Endothelial cell (in vitro differentiated cells): ENCODE data around the gene SESN2. TPM values are rescaled to one million over a fixed set of nuclear protein-coding genes. Genes with fewer than 3 reads are reported as not detected.
A peak's percentile ranks its signal among the peaks of the same experiment; 100 is the strongest.

Source experiments
- DNase-seq: peaks from one replicate; pipeline ENCODE4 v3.0.0; 2021; ENCODE audit warnings: low spot score
- H3K27ac Mint-ChIP-seq: one replicate; pipeline ENCODE4 v1.8.0; 2021; ENCODE audit warnings: mixed read lengths, inconsistent platforms; ENCODE audit not compliant: unreplicated experiment
- H3K27me3 Mint-ChIP-seq: one replicate; pipeline ENCODE4 v1.8.0; 2021; ENCODE audit warnings: mild to moderate bottlenecking, moderate library complexity, mixed read lengths, inconsistent platforms; ENCODE audit not compliant: unreplicated experiment
- H3K36me3 Mint-ChIP-seq: one replicate; pipeline ENCODE4 v1.8.0; 2021; ENCODE audit warnings: mild to moderate bottlenecking, low read depth, mixed read lengths, inconsistent platforms; ENCODE audit not compliant: unreplicated experiment
- H3K4me1 Mint-ChIP-seq: one replicate; pipeline ENCODE4 v1.8.0; 2021; ENCODE audit warnings: mild to moderate bottlenecking, mixed read lengths, inconsistent platforms; ENCODE audit not compliant: unreplicated experiment
- H3K4me3 Mint-ChIP-seq: one replicate; pipeline ENCODE4 v1.8.0; 2021; ENCODE audit warnings: mild to moderate bottlenecking, mixed read lengths, inconsistent platforms; ENCODE audit not compliant: unreplicated experiment
- H3K9me3 Mint-ChIP-seq: one replicate; pipeline ENCODE4 v1.8.0; 2021; ENCODE audit warnings: mixed read lengths, inconsistent platforms; ENCODE audit not compliant: unreplicated experiment
- total RNA-seq: library from RNA; stranded (reverse); fragmentation: NEBNext Ultra II Directional; extraction: Animal tissue kit (Norgen Biotek cat#: 25700); gene quantifications from one replicate; pipeline ENCODE4 v1.2.1, GENCODE V29; 2021; ENCODE audit not compliant: unreplicated experiment
- TF ChIP-seq, protein P1 (sequence below): fragments of 200-600 bp; sonication (generic); IDR thresholded peaks from one replicate; pipeline ENCODE4 v1.5.0; 2021; ENCODE audit warnings: antibody characterized with exemption; ENCODE audit not compliant: unreplicated experiment

SESN2 gene
- total RNA-seq, 1 donor from 2014 or later = 31.0 TPM

DNA sequence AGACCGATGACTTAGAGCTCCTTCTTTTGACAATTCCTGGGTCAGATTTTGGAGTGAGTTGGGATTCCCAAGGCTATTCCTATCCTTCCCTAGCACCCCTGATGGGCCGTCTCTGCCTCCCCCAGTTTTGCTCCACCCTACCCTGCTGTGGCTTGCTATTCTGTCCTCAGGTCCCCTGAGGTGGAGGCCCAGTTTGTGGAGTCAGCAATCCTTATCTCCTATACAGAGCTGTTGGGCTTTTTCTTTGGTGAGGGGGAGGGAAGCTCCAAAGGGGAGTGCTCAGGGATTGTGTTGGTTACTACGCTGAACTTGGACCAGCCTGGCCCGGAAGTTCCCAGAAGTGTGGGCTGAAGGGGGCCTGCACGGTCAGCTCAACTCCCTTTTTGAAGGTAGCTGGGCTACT is 7.6 kb downstream of the SESN2 start:
- Mint-ChIP-seq H3K4me1 (peaks cover 26% of the 10 kb centered on the region), H3K27ac (no peak overlapping the region), H3K36me3 (no peaks in the 10 kb centered on the region), H3K27me3 (peaks cover 3% of the 10 kb centered on the region), H3K4me3 (no peak overlapping the region), H3K9me3 (no peaks in the 10 kb centered on the region)
- TF ChIP-seq, protein P1, sequence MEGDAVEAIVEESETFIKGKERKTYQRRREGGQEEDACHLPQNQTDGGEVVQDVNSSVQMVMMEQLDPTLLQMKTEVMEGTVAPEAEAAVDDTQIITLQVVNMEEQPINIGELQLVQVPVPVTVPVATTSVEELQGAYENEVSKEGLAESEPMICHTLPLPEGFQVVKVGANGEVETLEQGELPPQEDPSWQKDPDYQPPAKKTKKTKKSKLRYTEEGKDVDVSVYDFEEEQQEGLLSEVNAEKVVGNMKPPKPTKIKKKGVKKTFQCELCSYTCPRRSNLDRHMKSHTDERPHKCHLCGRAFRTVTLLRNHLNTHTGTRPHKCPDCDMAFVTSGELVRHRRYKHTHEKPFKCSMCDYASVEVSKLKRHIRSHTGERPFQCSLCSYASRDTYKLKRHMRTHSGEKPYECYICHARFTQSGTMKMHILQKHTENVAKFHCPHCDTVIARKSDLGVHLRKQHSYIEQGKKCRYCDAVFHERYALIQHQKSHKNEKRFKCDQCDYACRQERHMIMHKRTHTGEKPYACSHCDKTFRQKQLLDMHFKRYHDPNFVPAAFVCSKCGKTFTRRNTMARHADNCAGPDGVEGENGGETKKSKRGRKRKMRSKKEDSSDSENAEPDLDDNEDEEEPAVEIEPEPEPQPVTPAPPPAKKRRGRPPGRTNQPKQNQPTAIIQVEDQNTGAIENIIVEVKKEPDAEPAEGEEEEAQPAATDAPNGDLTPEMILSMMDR = no peak
- no peak for DNase-seq

DNA sequence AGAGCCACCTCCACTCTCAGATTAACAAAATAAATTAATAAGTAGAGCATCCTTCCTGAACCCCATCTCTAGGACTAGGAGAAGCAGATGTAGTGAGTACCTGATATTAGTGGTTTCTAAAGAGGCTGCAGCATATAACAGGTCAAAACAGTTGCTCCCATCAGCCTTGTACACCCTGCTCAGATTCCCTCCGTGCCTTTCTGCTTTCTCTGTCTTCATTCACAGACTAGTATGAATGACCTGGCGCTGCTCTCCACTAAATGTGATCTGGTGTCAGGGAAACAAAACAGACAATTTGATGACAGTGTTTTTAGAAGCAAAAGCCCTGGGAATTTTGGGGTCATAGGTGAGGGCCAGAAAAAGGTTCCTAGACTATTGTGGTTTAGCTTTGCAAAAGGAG is 8.3 kb downstream of the SESN2 start:
- no peak for DNase-seq
- peaks cover 26% of the 10 kb centered on the region for H3K4me1 Mint-ChIP-seq
- H3K4me3 Mint-ChIP-seq = no peak overlapping the region

DNA sequence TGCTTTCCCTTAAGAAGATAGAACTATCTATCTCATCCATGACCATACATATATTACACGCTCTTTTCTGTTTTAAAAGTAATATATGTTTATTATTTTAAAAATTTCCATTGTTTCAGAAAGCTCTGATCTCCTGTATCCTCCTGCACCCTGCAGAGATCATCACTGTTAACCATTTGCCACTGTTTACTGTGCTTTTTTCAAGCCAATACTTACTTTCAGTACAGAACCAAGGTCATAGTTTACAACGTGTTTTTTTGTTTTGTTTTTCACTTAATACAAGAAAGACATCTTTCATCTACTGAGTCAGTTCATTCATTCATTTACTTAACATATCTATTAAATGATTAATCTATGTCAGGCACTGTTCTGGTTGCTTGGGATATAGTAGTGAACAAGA is 10.2 kb downstream of the SESN2 start:
- Mint-ChIP-seq H3K9me3 (no peaks in the 10 kb centered on the region), H3K4me3 (no peak overlapping the region), H3K27me3 (no peaks in the 10 kb centered on the region), H3K36me3 (peaks cover 5% of the 10 kb centered on the region), H3K27ac (peak overlapping the region; percentile 62), H3K4me1 (peaks cover 21% of the 10 kb centered on the region)
- no peak for DNase-seq
- TF ChIP-seq, protein P1 = no peak

More for the DNA sequence above, 8.3 kb downstream of the SESN2 start:
- H3K27ac Mint-ChIP-seq = no peak overlapping the region
- TF ChIP-seq, protein P1 = no peak
- peaks cover 3% of the 10 kb centered on the region for H3K27me3 Mint-ChIP-seq
- H3K36me3 Mint-ChIP-seq = no peaks in the 10 kb centered on the region
- H3K9me3 Mint-ChIP-seq = no peaks in the 10 kb centered on the region

DNA sequence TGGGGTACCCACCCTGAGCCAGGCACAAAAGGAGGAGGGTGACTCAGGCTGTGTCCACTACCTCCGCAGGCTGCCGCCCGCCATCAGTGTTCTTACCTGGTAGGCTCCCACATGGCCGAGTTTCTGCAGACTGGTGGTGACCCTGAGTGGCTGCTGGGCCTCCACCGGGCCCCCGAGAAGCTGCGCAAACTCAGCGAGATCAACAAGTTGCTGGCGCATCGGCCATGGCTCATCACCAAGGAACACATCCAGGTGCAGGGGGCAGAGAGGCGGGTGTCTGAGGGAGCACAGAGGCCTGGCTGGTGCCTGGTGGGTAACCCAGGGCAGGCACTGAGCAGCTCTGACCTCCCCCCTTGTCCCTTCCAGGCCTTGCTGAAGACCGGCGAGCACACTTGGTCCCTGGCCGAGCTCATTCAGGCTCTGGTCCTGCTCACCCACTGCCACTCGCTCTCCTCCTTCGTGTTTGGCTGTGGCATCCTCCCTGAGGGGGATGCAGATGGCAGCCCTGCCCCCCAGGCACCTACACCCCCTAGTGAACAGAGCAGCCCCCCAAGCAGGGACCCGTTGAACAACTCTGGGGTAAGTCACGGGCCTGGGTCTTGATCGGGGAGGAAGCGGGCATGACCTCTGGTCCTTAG is 13.0 kb downstream of the SESN2 start:
- no peak overlapping the region for H3K27ac Mint-ChIP-seq
- H3K36me3 Mint-ChIP-seq = peaks cover 13% of the 10 kb centered on the region

More for the DNA sequence above, 13.0 kb downstream of the SESN2 start:
- H3K4me3 Mint-ChIP-seq = no peak overlapping the region
- H3K27me3 Mint-ChIP-seq = no peaks in the 10 kb centered on the region
- peaks cover 13% of the 10 kb centered on the region for H3K4me1 Mint-ChIP-seq
- DNase-seq = no peak
- no peaks in the 10 kb centered on the region for H3K9me3 Mint-ChIP-seq
- TF ChIP-seq, protein P1 = no peak
